Adrenal gland (tissue), 12 donors: Measurements from ENCODE around the gene TELO2. TPM values are rescaled to one million over a fixed set of nuclear protein-coding genes. Genes with fewer than 3 reads are reported as not detected.

ENCODE experiments used
- DNase-seq, 7 donors: peaks; one replicate each; pipeline ENCODE4 v3.0.0-alpha.2; 2019 to 2020
- H3K27ac ChIP-seq, 5 donors: fragments of 200-600 bp; sonication (generic) in 4 of 5; 1 replicate in 3 of 5; 2 replicates in 2 of 5; pipeline versions ENCODE4 v1.5.1 to v1.8.0; 2016 to 2020; ENCODE audit warnings: mild to moderate bottlenecking in 1 of 5
- H3K27me3 ChIP-seq: fragments of 200-600 bp; 2 replicates; pipeline ENCODE4 v1.8.0; 2021
- H3K36me3 ChIP-seq, 2 donors: fragments of 200-600 bp; replicated peaks in 1 of 2; 1 replicate in 1 of 2; 2 replicates in 1 of 2; pipeline versions ENCODE4 v1.5.1 to v1.8.0; 2018 to 2022
- H3K4me1 ChIP-seq, 2 donors: fragments of 200-600 bp; replicated peaks in 1 of 2; 1 replicate in 1 of 2; 2 replicates in 1 of 2; pipeline versions ENCODE4 v1.5.1 to v1.8.0; 2018 to 2021
- H3K4me3 ChIP-seq, 4 donors: fragments of 200-600 bp; sonication (generic) in 3 of 4; one replicate each; pipeline ENCODE4 v1.5.1; 2016 to 2018
- H3K9me3 ChIP-seq, 3 donors: fragments of 200-600 bp; sonication (generic) in 1 of 3; replicated peaks in 1 of 3; 1 replicate in 2 of 3; 2 replicates in 1 of 3; pipeline versions ENCODE4 v1.5.1 to v1.8.0; 2016 to 2021
- POLR2A ChIP-seq, 2 donors: fragments of 450-650 bp; IDR thresholded peaks; one replicate each; pipeline ENCODE4 v1.6.1; 2017; ENCODE audit warnings: antibody characterized with exemption in 2 of 2, mild to moderate bottlenecking in 2 of 2, moderate library complexity in 1 of 2
- WGBS, 4 donors: extraction: QIAGEN DNeasy Blood & Tissue Kit in 2 of 4; methylation state at CpG; one replicate each; pipeline versions ENCODE4 v1.1.5 to v1.1.7; 2013 to 2017; 5-methylcytosine and 5-hydroxymethylcytosine counted together
- intact Hi-C, 2 donors: fragments of 100-400 bp; cut with DNase I; formaldehyde crosslinking; loops; one replicate each; pipeline versions ENCODE4 v1.14.1 to v1.15.0; 2022 to 2023
- polyA plus RNA-seq, 3 donors: library from polyadenylated mRNA; stranded (reverse); fragments of 200-250 nt in 2 of 3; fragments of 350-450 nt in 1 of 3; fragmentation: Illumina TruSeq in 1 of 3; extraction: RNeasy Lipid Tissue Mini Kit (QIAGEN cat#74804) in 1 of 3; gene quantifications; one replicate each; pipeline ENCODE4 v1.2.3, GENCODE V29; 2013 to 2014
- total RNA-seq, 9 donors: library from RNA; depleted of rRNA in 4 of 9; stranded (reverse); fragments of >200 nt in 4 of 9; fragments of 120-200 nt in 1 of 9; fragmentation: NEBNext Ultra II Directional in 1 of 9; extraction: Animal tissue kit (Norgen Biotek cat#: 25700) in 1 of 9; gene quantifications; one replicate each; pipeline versions ENCODE4 v1.1.0 to v1.2.4, GENCODE V29; 2013 to 2023
- TF ChIP-seq, protein P1 (sequence below), 6 experiments: fragments of 450-650 bp in 4 of 6; fragments of 200-600 bp in 2 of 6; sonication (generic) in 1 of 6; IDR thresholded peaks; 1 replicate in 5 of 6; 2 replicates in 1 of 6; pipeline versions ENCODE4 v1.5.1 to v1.8.0; 2016 to 2021; ENCODE audit warnings: antibody characterized with exemption in 6 of 6, mild to moderate bottlenecking in 2 of 6, moderate library complexity in 1 of 6
- donor health status: healthy with polysubstance abuse.
- donor health status: Bipolar disorder and iron deficiency.
- donor health status: DM: yes; HTN: yes; CAD: no.
- donor health status: DM: no; HTN: no; CAD: no.
- donor health status: DM: no; HTN: no; CAD: no.
- donor health status: DM: yes; HTN: yes; CAD: no.

The TELO2 gene
- total and polyA plus RNA-seq, 12 donors, result 1.3 to 173 (median 23.7) TPM

DNA sequence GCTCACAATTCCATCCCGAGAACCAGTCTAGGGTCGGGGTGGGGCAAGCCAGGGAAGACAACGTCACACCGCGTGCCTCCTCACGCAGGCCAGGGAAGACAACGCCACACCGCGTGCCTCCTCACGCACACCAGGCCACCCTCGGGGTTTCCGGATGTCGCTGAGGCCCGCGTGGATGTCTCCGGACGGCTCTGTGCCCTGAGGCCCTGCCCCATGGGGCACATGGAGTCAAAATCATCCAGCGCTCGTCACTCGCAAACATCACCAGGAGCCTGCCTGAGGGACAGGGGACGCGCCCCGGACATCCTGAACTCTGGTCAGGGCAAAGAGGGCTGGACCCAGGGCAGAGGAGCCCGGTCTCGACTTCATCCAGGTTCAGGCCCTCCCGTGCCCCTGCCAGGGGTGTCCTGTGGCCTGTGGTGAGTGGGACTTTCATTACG lies 44.0 kb downstream of the TELO2 start:
- TF ChIP-seq, protein P1, sequence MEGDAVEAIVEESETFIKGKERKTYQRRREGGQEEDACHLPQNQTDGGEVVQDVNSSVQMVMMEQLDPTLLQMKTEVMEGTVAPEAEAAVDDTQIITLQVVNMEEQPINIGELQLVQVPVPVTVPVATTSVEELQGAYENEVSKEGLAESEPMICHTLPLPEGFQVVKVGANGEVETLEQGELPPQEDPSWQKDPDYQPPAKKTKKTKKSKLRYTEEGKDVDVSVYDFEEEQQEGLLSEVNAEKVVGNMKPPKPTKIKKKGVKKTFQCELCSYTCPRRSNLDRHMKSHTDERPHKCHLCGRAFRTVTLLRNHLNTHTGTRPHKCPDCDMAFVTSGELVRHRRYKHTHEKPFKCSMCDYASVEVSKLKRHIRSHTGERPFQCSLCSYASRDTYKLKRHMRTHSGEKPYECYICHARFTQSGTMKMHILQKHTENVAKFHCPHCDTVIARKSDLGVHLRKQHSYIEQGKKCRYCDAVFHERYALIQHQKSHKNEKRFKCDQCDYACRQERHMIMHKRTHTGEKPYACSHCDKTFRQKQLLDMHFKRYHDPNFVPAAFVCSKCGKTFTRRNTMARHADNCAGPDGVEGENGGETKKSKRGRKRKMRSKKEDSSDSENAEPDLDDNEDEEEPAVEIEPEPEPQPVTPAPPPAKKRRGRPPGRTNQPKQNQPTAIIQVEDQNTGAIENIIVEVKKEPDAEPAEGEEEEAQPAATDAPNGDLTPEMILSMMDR (IDR thresholded peaks at IDR 0.05), result no peak
- TF ChIP-seq POLR2A (IDR thresholded peaks at IDR 0.05), result no peak
- no peaks in the 10 kb centered on the region for H3K27me3 ChIP-seq
- H3K27ac ChIP-seq, result peak overlapping the region in 2 of 5 donors; percentile 83 to 97
- DNase-seq, result no peak
- H3K4me3 ChIP-seq, result peak overlapping the region in 1 of 4 donors; percentile 56
- H3K9me3 ChIP-seq, result no peaks in the 10 kb centered on the region
- intact Hi-C loops, result no loop called here
- H3K4me1 ChIP-seq, result peaks cover 0 to 40% of the 10 kb centered on the region in 2 donors
- peaks cover 0 to 29% of the 10 kb centered on the region in 2 donors for H3K36me3 ChIP-seq
- 70 to 99% (median 83%) methylated on average over 8 to 27 of the region's 27 CpGs for WGBS, 4 donors

DNA sequence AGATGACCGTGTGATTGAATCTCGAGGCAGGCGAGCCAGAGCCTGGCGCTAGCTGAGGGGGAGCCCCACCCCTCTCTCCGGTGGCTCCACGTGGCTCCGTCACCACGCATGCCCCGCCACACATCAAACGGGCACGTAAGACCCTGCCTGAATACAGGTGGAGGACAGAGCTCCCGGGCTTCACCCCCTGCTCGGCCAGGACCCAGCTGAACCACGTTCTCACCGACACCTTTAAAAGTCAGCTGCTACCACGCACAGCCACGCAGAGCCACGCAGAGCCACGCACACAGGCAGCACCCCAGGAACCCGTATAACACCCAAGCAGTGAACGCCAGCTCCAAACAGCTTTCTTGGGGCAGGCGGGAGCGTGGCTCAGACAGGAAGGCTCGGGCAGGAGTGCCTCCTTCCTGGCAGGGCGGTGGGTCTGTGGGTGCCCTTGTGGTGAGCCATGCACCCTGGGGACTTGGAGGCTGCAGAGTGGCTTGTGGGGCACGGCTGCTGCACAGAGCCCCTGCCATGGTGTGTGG lies 44.7 kb downstream of the TELO2 start:
- Histone ChIP-seq H3K9me3 (no peaks in the 10 kb centered on the region), H3K36me3 (peaks cover 0 to 34% of the 10 kb centered on the region in 2 donors), H3K27ac (peak overlapping the region in 2 of 5 donors; percentile 83 to 97), H3K27me3 (no peaks in the 10 kb centered on the region), H3K4me1 (peaks cover 4 to 42% of the 10 kb centered on the region in 2 donors), H3K4me3 (peak overlapping the region in 1 of 4 donors; percentile 56)
- intact Hi-C loops, result no loop called here
- DNase-seq, result peak in 1 of 7 donors; percentile 73
- no peak for TF ChIP-seq POLR2A (IDR thresholded peaks at IDR 0.05)
- TF ChIP-seq, protein P1 (IDR thresholded peaks at IDR 0.05), result no peak
- 62 to 74% (median 68%) methylated on average over 15 to 26 of the region's 26 CpGs for WGBS, 4 donors

DNA sequence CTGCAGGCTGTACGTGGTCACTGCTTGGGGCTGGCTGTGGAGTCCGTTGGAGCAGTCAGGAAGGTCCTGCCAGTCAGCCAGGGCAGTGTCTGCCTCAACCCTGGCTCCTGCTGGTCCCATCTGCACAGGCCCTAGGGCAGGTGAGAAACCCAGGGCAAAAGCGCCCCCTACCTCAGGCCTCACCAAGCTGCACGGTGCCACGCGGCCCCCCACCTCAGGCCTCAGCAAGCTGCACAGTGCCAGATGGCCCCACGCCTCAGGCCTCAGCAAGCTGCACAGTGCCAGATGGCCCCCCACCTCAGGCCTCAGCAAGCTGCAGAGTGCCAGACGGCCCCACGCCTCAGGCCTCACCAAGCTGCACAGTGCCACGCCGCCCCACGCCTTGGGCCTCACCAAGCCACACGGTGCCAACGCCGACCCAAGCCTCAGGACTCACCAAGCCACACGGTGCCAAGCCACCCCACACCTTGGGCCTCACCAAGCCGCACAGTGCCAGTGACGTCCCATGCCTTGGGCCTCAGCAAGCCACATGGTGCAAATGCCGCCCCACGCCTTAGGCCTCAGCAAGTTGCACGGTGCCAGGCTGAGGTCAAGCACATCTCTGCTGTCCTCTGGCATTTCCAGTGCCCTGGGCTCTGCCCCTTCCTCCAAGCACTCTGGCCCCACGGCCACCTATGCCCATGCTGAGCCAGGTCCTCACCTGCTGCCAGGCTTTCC lies 45.8 kb downstream of the TELO2 start:
- no peak overlapping the region for H3K4me3 ChIP-seq
- intact Hi-C loops, result no loop called here
- peaks cover 12 to 51% of the 10 kb centered on the region in 2 donors for H3K4me1 ChIP-seq
- TF ChIP-seq, protein P1 (IDR thresholded peaks at IDR 0.05), result peak in 2 of 6 experiments; percentile 15 to 16
- TF ChIP-seq POLR2A (IDR thresholded peaks at IDR 0.05), result no peak
- H3K36me3 ChIP-seq, result peaks cover 0 to 34% of the 10 kb centered on the region in 2 donors
- H3K27me3 ChIP-seq, result no peaks in the 10 kb centered on the region
- DNase-seq, result peak in 1 of 7 donors; percentile 83
- no peaks in the 10 kb centered on the region for H3K9me3 ChIP-seq
- 61 to 79% (median 77%) methylated on average over 5 to 22 of the region's 22 CpGs for WGBS, 4 donors
- peak overlapping the region in 2 of 5 donors; percentile 83 to 97 for H3K27ac ChIP-seq

DNA sequence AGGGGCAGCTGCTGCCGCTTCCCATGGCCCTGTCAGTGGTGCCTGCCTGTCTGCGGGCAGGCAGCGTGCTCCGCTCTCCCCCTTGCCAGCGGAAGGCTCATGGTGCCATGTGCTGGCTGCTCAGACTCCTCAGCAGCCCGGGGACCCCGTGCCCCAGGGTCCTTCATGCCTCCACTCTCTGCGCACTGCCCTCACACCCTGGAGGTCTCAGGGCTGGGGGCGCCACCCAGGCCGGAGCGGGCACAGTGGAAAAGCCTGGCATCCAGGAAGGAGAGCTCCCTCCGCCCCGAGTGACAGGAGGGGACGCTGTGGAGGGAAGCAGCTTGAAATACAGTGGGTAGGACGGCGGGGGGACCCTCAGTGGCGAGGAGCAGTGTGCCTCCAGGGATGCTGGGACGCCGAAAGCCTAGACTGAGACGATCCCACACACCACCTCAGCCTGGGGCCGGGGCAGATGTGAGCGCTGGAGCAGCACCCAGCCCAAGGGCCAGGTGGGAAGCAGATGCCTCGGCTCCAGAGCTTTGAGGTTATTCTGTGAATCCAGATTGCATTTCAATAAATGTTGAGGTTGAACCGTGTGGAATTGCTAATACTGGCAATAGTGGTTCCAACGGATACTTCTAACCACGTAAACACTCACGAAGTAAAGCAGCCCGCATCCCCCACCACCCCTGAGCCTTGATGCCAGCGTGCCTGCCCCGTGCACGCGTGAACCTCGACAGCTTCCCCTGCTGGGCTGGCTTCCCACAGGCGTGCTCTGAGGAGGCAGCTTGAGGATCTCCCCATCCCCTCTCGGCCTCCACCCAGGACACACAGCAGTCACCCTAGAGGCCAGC lies 46.8 kb downstream of the TELO2 start:
- Histone ChIP-seq H3K9me3 (no peaks in the 10 kb centered on the region), H3K36me3 (peaks cover 0 to 34% of the 10 kb centered on the region in 2 donors), H3K27me3 (no peaks in the 10 kb centered on the region), H3K4me1 (peaks cover 15 to 58% of the 10 kb centered on the region in 2 donors), H3K27ac (peak overlapping the region in 2 of 5 donors; percentile 22 to 83), H3K4me3 (no peak overlapping the region)
- DNase-seq, result no peak
- 80 to 92% (median 84%) methylated on average over 24 to 35 of the region's 35 CpGs for WGBS, 4 donors
- TF ChIP-seq, protein P1 (IDR thresholded peaks at IDR 0.05), result no peak
- TF ChIP-seq POLR2A (IDR thresholded peaks at IDR 0.05), result no peak
- intact Hi-C loops, result no loop called here
